C4-2B (cell line): ENCODE measurements around the gene C3orf33.

Experiments used
- CTCF ChIP-seq: fragments of 450-650 bp; conservative IDR thresholded peaks from 2 replicates; pipeline ENCODE4 v1.5.1; 2017; ENCODE audit warnings: mild to moderate bottlenecking
- ZFX ChIP-seq: fragments of 450-650 bp; IDR thresholded peaks from 2 replicates; pipeline ENCODE4 v1.6.1; 2017

- TF ChIP-seq CTCF = no peak
- TF ChIP-seq ZFX = no peak
Measured at GRCh38 chr3:155780291-155780690, 25.8 kb downstream of the C3orf33 start.
